NOMO-1 (cell line): Measurements from ENCODE around the gene IGFL3.
"Not testable (repeated sequence)": the region's sequence is repeated elsewhere in the genome, so short reads cannot be mapped to it uniquely, and the experiment has no call there.

Source experiments
- DNase-seq, 2 experiments: peaks; one replicate each; lab custom pipeline; 2025; ENCODE audit not compliant: unreplicated experiment in 2 of 2; lab: John Stamatoyannopoulos, UW

IGFL3 gene

GRCh38 chr19:46124638-46125115 is at the start of gene IGFL3:
Gene IGFL3 (minus strand): TSS chr19:46124688. CDS start chr19:46124649, 39 bp downstream.
- DNase-seq = peak; percentile 59 to 67

GRCh38 chr19:46173886-46174480 is 49.5 kb upstream of the IGFL3 start:
- peak; percentile 3 to 9 for DNase-seq

- no peak for DNase-seq
These were observed 38.2 kb upstream of the IGFL3 start for GRCh38 chr19:46162731-46163130.

GRCh38 chr19:46161642-46162257 is 37.3 kb upstream of the IGFL3 start:
- DNase-seq = not testable (repeated sequence)

GRCh38 chr19:46160233-46160775 is 35.8 kb upstream of the IGFL3 start:
- no peak for DNase-seq

- no peak for DNase-seq
These were observed 35.1 kb upstream of the IGFL3 start for GRCh38 chr19:46159418-46160232.

- no peak for DNase-seq
These were observed 30.7 kb upstream of the IGFL3 start for GRCh38 chr19:46155237-46155636.

GRCh38 chr19:46150606-46151005 is 26.1 kb upstream of the IGFL3 start:
- no peak for DNase-seq

GRCh38 chr19:46147791-46148288 is 23.4 kb upstream of the IGFL3 start, which contains the start of gene IGFL2:
Gene IGFL2 (plus strand): TSS chr19:46148238. CDS start chr19:46148279, 41 bp downstream.
- no peak for DNase-seq

- DNase-seq = no peak
These were observed 22.8 kb upstream of the IGFL3 start for GRCh38 chr19:46147166-46147740.

- DNase-seq = peak in 1 of 2 experiments; percentile 16
These were observed 20.3 kb upstream of the IGFL3 start for GRCh38 chr19:46144756-46145155.

- DNase-seq = no peak
These were observed 17.8 kb upstream of the IGFL3 start for GRCh38 chr19:46142294-46142693.

- no peak for DNase-seq
These were observed 16.9 kb upstream of the IGFL3 start for GRCh38 chr19:46141421-46141820.

GRCh38 chr19:46137915-46138473 is 13.5 kb upstream of the IGFL3 start:
- DNase-seq = no peak

- DNase-seq = peak in 1 of 2 experiments; percentile 1
These were observed 10.0 kb upstream of the IGFL3 start for GRCh38 chr19:46134527-46134926.

GRCh38 chr19:46133777-46134241 is 9.3 kb upstream of the IGFL3 start:
- DNase-seq = no peak

- DNase-seq = peak; percentile 28 to 30
These were observed 8.7 kb upstream of the IGFL3 start for GRCh38 chr19:46133101-46133627.

GRCh38 chr19:46132508-46133100 is 8.1 kb upstream of the IGFL3 start:
- DNase-seq = no peak

- no peak for DNase-seq
These were observed 7.1 kb upstream of the IGFL3 start for GRCh38 chr19:46131485-46132143.
